HPDE6-E6E7 (cell line): Measurements from ENCODE around the gene NFASC.

Experiments
- DNase-seq: peaks from one replicate; pipeline ENCODE4 v3.0.0; 2011; ENCODE audit warnings: missing footprints; ENCODE audit errors: extremely low spot score

Gene NFASC

DNA sequence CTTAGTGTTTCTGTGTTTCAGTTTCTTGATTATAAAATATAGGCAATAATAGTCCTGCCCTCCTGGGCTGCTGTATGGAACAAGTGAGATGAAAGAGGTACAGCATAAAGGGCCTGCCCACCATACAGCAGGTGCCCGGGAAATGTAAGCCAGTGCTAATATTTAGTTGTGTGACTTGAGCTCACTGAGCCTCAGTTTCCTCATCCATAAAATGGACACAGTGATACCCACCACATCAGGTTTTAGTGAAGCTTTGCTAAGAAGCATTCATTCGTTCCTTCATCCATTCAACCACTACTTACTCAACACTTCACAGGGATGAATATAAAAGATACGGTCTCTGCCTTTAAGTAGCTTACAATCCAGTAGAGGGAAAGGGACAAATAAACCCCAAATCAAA is 192.2 kb downstream of the NFASC start:
- no peak for DNase-seq

DNA sequence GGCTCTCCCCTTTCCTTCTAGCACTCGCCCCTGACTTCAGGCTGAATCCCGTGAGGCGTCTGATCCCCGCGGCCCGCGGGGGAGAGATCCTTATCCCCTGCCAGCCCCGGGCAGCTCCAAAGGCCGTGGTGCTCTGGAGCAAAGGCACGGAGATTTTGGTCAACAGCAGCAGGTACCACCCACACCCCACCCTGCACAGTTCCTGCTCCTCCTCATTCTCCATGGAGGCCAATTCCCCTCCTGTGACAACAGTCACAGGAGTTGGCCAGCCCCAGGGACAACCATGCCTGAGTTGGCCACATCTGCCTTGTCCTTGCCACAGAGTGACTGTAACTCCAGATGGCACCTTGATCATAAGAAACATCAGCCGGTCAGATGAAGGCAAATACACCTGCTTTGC is 193.6 kb downstream of the NFASC start:
- DNase-seq = no peak

DNA sequence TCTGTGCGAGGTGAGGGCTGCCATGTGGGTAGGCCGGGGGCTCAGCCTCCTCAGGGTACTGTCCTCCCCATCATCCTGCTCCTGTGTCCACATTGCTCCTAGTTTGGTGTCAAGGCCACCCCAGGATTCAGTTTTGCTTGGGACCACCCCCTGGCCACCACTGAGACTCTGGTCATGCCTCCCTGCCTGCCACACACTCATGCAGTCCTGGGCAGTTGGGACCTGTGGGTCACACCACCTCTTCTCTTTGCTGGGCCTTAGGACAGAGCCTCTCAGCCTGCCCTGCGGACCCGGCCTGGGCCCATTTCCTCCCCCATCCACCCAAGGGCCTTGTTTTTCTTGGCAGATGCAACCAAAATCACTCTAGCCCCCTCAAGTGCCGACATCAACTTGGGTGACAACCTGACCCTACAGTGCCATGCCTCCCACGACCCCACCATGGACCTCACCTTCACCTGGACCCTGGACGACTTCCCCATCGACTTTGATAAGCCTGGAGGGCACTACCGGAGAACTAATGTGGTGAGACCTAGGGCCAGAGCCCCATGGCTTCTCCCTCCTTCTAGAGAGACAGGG is 194.2 kb downstream of the NFASC start:
- no peak for DNase-seq

DNA sequence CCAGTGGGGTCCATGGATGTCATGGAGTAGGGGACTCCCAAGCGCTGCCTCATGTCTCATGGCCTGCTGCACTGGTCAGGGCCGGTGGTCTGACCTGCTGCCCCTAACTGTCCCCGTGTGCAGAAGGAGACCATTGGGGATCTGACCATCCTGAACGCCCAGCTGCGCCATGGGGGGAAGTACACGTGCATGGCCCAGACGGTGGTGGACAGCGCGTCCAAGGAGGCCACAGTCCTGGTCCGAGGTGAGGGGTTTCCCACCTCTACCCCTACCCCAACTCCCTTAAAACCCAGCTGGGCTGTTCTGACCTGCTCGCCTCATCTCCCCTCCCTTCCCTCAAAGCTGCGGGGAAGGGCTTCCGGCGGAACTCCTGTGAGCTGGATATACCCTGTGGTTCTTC is 195.0 kb downstream of the NFASC start:
- no peak for DNase-seq

DNA sequence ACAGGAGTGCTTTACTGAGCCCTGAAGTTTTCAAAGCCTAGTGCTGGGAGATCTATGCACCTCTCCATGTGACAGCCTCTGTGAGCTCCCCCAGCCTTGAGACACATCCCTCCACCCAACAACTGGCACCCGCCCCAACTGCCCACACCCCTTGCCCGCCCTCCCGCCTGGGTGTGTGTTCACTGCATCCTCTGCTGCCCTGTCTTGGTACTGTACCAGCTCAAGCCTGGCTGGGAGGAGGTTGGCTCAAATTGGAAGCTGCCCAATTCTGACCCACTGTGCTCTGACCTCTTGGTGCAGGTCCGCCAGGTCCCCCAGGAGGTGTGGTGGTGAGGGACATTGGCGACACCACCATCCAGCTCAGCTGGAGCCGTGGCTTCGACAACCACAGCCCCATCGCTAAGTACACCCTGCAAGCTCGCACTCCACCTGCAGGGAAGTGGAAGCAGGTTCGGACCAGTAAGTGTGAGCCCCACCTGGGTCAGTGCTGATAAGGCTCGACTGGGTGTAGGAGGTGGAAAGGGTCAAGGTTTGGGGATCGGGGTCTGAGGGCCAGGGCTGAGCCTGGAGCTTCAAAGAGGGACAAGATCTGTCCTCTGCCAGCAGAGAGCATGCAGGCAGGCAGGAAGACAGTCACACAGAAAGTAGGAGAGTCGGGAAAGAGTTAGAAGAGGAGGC is 195.6 kb downstream of the NFASC start:
- DNase-seq = no peak

DNA sequence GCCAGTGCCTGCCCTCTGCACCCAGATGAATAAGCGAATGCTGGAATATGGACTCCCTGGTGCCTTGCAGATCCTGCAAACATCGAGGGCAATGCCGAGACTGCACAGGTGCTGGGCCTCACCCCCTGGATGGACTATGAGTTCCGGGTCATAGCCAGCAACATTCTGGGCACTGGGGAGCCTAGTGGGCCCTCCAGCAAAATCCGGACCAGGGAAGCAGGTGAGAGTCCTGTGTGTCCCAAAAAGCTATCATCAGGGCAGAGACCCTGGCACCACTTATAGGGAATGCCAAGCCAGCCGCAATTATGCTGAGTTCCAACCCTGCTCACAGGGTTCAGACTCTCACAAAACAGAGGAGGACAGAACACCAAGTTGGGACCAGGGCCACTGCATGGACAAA is 196.4 kb downstream of the NFASC start:
- no peak for DNase-seq

DNA sequence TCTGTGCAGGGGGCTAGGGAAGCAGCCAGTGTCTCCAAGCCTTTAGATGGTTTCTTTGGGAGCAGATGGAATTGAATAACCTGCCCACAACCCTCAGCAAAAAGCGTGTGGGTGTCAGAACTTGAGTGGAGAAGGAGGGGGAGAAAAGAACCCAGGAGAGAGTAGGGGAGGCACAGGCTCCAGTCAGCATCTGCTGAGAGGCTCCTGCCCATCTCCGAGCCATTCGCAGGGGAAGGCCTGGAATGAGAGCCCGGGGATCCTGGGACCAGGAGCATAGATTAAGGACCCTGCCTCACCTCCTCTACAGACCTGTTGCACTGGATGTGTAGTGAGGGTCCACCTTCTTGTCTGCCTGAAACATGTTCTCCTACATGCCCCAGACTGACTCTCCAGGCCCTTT is 197.3 kb downstream of the NFASC start:
- DNase-seq = no peak

DNA sequence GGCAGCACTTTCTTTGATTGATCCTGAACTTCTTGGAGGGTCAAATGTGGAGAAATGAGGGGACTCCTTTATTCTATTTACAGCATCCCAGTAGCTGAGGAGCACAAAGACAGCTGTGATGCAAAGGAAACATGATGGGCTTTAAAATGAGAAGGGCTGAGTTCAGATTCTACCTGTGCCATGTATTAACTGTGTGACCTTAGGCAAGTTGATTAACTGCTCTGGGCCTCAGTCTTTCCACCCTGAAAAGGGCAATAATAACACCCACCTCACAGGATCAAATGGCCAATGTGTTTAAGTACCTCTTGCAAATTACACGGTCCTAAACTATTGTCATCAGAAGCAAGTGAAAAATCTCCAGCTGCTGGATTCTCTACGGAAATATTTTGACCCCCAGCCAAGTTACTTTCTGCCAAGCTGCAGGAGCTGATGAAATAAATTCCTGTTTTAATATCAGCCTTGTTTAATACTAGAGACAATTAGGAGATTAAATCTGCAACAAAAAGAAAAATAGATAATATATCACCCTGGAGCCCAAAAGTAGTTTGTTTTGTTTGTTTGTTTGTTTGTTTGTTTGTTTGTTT is 197.9 kb downstream of the NFASC start:
- no peak for DNase-seq

DNA sequence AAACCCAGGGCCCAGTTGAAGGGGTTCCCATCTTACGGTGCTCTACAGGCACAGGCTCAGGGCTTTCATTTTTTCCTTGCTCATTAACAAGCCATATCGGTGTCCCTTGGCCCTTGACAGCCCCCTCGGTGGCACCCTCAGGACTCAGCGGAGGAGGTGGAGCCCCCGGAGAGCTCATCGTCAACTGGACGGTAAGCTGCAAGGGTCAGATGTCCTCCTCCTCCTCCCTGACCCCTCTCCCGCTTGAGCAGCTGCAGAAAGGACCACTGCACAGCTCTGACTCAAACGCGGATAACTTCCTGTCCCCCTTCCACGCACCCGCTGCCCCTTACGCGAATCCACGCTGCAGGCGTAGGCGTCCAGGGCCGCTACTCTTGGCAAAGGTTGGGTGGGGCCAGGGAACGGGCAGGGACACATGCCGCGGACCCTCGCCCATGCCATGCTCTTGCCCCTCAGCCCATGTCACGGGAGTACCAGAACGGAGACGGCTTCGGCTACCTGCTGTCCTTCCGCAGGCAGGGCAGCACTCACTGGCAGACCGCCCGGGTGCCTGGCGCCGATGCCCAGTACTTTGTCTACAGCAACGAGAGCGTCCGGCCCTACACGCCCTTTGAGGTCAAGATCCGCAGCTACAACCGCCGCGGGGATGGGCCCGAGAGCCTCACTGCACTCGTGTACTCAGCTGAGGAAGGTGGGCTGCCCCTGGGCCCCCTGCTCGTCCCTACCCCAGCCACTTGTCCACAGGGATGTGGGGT is 198.9 kb downstream of the NFASC start:
- no peak for DNase-seq

DNA sequence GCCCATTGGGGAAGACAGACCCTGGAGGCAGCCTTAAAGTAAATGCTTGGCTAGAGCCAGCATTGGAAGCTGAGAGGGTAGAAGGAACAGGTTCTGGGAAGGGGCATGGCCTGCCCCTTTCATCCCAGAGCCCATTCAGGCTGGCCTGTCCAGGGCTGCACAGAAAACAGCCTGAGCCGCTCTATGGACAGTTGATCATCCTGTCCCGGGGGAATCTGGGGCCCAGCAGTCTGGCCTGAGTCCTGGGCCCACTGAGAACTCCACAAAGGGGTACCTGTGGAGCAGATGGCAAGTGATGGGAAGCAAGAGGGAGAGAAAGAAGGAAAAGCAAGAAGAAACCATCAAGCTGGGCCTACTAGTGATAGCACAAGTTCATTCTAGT is 200.4 kb downstream of the NFASC start:
- DNase-seq = no peak

DNA sequence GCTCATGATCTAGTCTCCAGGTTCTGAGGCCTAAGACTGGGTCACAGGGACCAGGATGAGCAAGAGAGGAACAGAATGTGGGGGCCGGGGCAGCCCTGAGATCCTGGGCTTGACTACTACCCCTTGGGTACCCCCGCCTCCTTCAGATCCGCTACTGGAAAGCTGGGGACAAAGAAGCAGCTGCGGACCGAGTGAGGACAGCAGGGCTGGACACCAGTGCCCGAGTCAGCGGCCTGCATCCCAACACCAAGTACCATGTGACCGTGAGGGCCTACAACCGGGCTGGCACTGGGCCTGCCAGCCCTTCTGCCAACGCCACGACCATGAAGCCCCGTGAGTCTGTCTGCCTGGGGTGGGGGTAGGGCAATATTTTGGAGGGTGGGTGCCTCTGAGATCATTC is 201.1 kb downstream of the NFASC start:
- no peak for DNase-seq

DNA sequence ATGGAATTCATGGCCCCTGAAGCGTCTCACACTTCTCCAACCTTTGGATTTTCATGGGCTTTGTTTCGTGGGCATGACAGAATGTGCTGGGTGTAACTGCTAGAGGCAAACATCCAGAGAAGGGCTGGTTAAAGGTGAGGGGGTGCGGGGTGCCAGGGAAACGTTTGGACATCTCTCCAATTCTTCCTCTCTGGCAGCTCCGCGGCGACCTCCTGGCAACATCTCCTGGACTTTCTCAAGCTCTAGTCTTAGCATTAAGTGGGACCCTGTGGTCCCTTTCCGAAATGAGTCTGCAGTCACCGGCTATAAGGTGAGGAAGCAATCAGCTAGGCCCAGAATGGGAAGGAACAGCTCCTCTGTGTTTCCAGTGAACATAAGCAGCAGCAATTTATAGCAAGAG is 201.6 kb downstream of the NFASC start:
- DNase-seq = no peak
